GM18505 (cell line): ENCODE results near the gene MMP10.

ENCODE experiments used
- ATAC-seq: cut with Tn5 transposase; IDR thresholded peaks from one replicate; pipeline ENCODE4 v1.9.1; 2021; ENCODE audit not compliant: unreplicated experiment
- POLR2A ChIP-seq: IDR thresholded peaks from 4 replicates; pipeline ENCODE4 v1.6.1; 2011; ENCODE audit warnings: borderline replicate concordance; ENCODE audit not compliant: insufficient read depth, insufficient read length; ENCODE audit errors: extremely low read depth

MMP10 gene

GRCh38 chr11:102798012-102798746, 17.8 kb upstream of the MMP10 start, which contains the start of gene MMP1:
MMP1 (minus strand) TSS chr11:102798160; CDS start chr11:102798092, 68 bp downstream.
- ATAC-seq: no peak

GRCh38 chr11:102794382-102794781, 14.0 kb upstream of the MMP10 start:
- peak; percentile 95 for ATAC-seq
- no peak for TF ChIP-seq POLR2A

More at GRCh38 chr11:102798012-102798746, 17.8 kb upstream of the MMP10 start, which contains the start of gene MMP1:
- no peak for TF ChIP-seq POLR2A

- no peak for TF ChIP-seq POLR2A
- ATAC-seq: no peak
These were observed 13.4 kb upstream of the MMP10 start for GRCh38 chr11:102793677-102794290.

- no peak for ATAC-seq
- TF ChIP-seq POLR2A: no peak
These were observed 12.2 kb upstream of the MMP10 start for GRCh38 chr11:102792604-102793003.

- no peak for ATAC-seq
- TF ChIP-seq POLR2A: no peak
These were observed 11.0 kb upstream of the MMP10 start for GRCh38 chr11:102791271-102792036.

GRCh38 chr11:102788334-102788995, 8.0 kb upstream of the MMP10 start:
- ATAC-seq: no peak
- no peak for TF ChIP-seq POLR2A

GRCh38 chr11:102784380-102784779, 4.0 kb upstream of the MMP10 start:
- no peak for ATAC-seq
- no peak for TF ChIP-seq POLR2A

GRCh38 chr11:102783720-102784119, 3.3 kb upstream of the MMP10 start:
- ATAC-seq: no peak
- no peak for TF ChIP-seq POLR2A

- ATAC-seq: no peak
- no peak for TF ChIP-seq POLR2A
These were observed 2.6 kb upstream of the MMP10 start for GRCh38 chr11:102783016-102783415.

- no peak for TF ChIP-seq POLR2A
- ATAC-seq: no peak
These were observed 1.2 kb upstream of the MMP10 start for GRCh38 chr11:102781676-102782075.

GRCh38 chr11:102776454-102776853, 4.0 kb downstream of the MMP10 start:
- no peak for TF ChIP-seq POLR2A
- ATAC-seq: no peak

GRCh38 chr11:102773386-102773785, 7.0 kb downstream of the MMP10 start:
- no peak for TF ChIP-seq POLR2A
- ATAC-seq: no peak

GRCh38 chr11:102771351-102771750, 9.1 kb downstream of the MMP10 start:
- no peak for ATAC-seq
- TF ChIP-seq POLR2A: no peak
